ENCODE measurements around the gene MMP15. TPM values are rescaled to one million over a fixed set of nuclear protein-coding genes. Genes with fewer than 3 reads are reported as not detected.

MMP15 gene
- total and polyA plus RNA-seq, 2 donors (not counting 3 experiments of a cell fraction or from before 2014, with no cell fraction given) = 12.6 to 16.0 TPM

DNA sequence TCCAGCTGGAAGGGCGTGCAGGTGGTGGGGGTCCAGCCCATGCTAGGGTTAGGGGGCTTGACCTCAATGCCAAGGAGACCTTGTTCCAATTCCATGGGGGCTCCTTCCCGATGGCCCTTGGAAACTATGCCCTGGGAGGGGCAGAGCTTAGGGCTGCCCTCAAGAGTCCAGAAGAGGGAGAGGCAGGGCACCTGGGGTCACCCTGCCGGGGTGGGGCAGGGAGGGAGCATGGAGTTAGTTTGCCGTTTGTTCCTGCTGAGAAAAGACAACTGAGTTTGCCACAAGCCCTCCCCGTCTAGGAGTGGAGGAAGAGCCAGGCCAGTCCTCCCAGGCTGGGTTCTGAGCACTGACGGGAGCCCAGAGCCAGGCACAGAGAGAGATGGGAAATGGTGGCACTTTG lies 21.4 kb downstream of the MMP15 start:
- Histone ChIP-seq H3K9me3 (replicated peaks; ENCODE audit: control insufficient read depth, insufficient read depth, low read length) (no peaks in the 10 kb centered on the region), H3K4me1 (ENCODE audit: control insufficient read depth, extremely low read depth, insufficient read depth, low read length) (no peaks in the 10 kb centered on the region), H3K79me2 (ENCODE audit: control insufficient read depth, insufficient read depth, low read length) (no peaks in the 10 kb centered on the region), H3K9ac (replicated peaks; ENCODE audit: extremely low read depth, insufficient read depth, low read length) (no peak overlapping the region), H3K27me3 (ENCODE audit: control insufficient read depth in 2 of 2, insufficient read depth in 2 of 2, low read length in 2 of 2) (no peaks in the 10 kb centered on the region), H3K27ac (ENCODE audit: insufficient read depth, low read depth, low read length) (no peak overlapping the region), H2AFZ (ENCODE audit: low read depth, low read length) (no peak overlapping the region), H3K36me3 (ENCODE audit: control insufficient read depth in 2 of 2, extremely low read depth in 1 of 2, insufficient read depth in 2 of 2, low read length in 2 of 2) (no peaks in the 10 kb centered on the region), H3K4me2 (ENCODE audit: insufficient read depth, low read length) (no peak overlapping the region), H3K9me1 (replicated peaks; ENCODE audit: control insufficient read depth, extremely low read depth, insufficient read depth, low read length) (no peaks in the 10 kb centered on the region), H3K4me3 (replicated peaks in 1 of 3; ENCODE audit: insufficient read depth in 1 of 3, low read depth in 1 of 3, low read length in 3 of 3) (no peak overlapping the region), H4K20me1 (replicated peaks; ENCODE audit: control insufficient read depth, extremely low read depth, insufficient read depth, low read length) (no peaks in the 10 kb centered on the region)
- POLR2A ChIA-PET = no interaction called here
- intact Hi-C loops (cut with micrococcal nuclease) = no loop called here
- DNase-seq (ENCODE audit: low read depth, low spot score) (no peak), FAIRE-seq (no peak)
- dilution Hi-C loops (cut with MboI; ENCODE audit: extremely low pct_ligation_motif_present, low sequenced_read_pairs) = no loop called here
- TF ChIP-seq, protein P1, sequence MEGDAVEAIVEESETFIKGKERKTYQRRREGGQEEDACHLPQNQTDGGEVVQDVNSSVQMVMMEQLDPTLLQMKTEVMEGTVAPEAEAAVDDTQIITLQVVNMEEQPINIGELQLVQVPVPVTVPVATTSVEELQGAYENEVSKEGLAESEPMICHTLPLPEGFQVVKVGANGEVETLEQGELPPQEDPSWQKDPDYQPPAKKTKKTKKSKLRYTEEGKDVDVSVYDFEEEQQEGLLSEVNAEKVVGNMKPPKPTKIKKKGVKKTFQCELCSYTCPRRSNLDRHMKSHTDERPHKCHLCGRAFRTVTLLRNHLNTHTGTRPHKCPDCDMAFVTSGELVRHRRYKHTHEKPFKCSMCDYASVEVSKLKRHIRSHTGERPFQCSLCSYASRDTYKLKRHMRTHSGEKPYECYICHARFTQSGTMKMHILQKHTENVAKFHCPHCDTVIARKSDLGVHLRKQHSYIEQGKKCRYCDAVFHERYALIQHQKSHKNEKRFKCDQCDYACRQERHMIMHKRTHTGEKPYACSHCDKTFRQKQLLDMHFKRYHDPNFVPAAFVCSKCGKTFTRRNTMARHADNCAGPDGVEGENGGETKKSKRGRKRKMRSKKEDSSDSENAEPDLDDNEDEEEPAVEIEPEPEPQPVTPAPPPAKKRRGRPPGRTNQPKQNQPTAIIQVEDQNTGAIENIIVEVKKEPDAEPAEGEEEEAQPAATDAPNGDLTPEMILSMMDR (IDR thresholded peaks at IDR 0.05; ENCODE audit: extremely low read depth in 1 of 2, insufficient read depth in 1 of 2, low read depth in 1 of 2, low read length in 2 of 2) = no peak
- no peak for TF ChIP-seq MYC (IDR thresholded peaks at IDR 0.05; ENCODE audit: low read depth, low read length)
- TF ChIP-seq JUN (IDR thresholded peaks at IDR 0.05; ENCODE audit: borderline replicate concordance, insufficient read depth, insufficient read length, low read depth) = no peak
- no peak for TF ChIP-seq POLR2A (IDR thresholded peaks at IDR 0.05; ENCODE audit: low read depth, low read length)
- TF ChIP-seq, protein P2, sequence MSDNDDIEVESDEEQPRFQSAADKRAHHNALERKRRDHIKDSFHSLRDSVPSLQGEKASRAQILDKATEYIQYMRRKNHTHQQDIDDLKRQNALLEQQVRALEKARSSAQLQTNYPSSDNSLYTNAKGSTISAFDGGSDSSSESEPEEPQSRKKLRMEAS (IDR thresholded peaks at IDR 0.05; ENCODE audit: insufficient read depth, insufficient read length) = no peak
- no peak for TF ChIP-seq FOS (IDR thresholded peaks at IDR 0.05; ENCODE audit: borderline replicate concordance, insufficient read depth, low read length)
- TF ChIP-seq POLR2AphosphoS5 (IDR thresholded peaks at IDR 0.05; ENCODE audit: insufficient read depth, low read depth, low read length) = no peak
- no peak for TF ChIP-seq EZH2 (IDR thresholded peaks at IDR 0.05; ENCODE audit: borderline replicate concordance, low read depth, low read length, severe bottlenecking)
- no peak for TF ChIP-seq GATA2 (IDR thresholded peaks at IDR 0.05; ENCODE audit: insufficient read depth, insufficient read length, low read depth, low read length)
- BruUV-seq (replicated peaks) = no TSS peak
- CTCF ChIA-PET = interaction anchor here (1.2 to 1.4 kb wide), 2 partner anchors 51 to 81 kb away, joined by 4 to 6 read pairs; no protein-coding TSS in a partner anchor

Data from endothelial cell of umbilical vein (primary cell).